Adrenal gland (tissue), 12 donors: ENCODE measurements around the gene TOX2. TPM values are rescaled to one million over a fixed set of nuclear protein-coding genes. Genes with fewer than 3 reads are reported as not detected.

ENCODE experiments used
- DNase-seq, 7 donors: peaks; one replicate each; pipeline ENCODE4 v3.0.0-alpha.2; 2019 to 2020
- H3K27ac ChIP-seq, 5 donors: fragments of 200-600 bp; sonication (generic) in 4 of 5; 1 replicate in 3 of 5; 2 replicates in 2 of 5; pipeline versions ENCODE4 v1.5.1 to v1.8.0; 2016 to 2020; ENCODE audit warnings: mild to moderate bottlenecking in 1 of 5
- H3K27me3 ChIP-seq: fragments of 200-600 bp; 2 replicates; pipeline ENCODE4 v1.8.0; 2021
- H3K36me3 ChIP-seq, 2 donors: fragments of 200-600 bp; replicated peaks in 1 of 2; 1 replicate in 1 of 2; 2 replicates in 1 of 2; pipeline versions ENCODE4 v1.5.1 to v1.8.0; 2018 to 2022
- H3K4me1 ChIP-seq, 2 donors: fragments of 200-600 bp; replicated peaks in 1 of 2; 1 replicate in 1 of 2; 2 replicates in 1 of 2; pipeline versions ENCODE4 v1.5.1 to v1.8.0; 2018 to 2021
- H3K4me3 ChIP-seq, 4 donors: fragments of 200-600 bp; sonication (generic) in 3 of 4; one replicate each; pipeline ENCODE4 v1.5.1; 2016 to 2018
- H3K9me3 ChIP-seq, 3 donors: fragments of 200-600 bp; sonication (generic) in 1 of 3; replicated peaks in 1 of 3; 1 replicate in 2 of 3; 2 replicates in 1 of 3; pipeline versions ENCODE4 v1.5.1 to v1.8.0; 2016 to 2021
- CTCF ChIP-seq, 6 experiments: fragments of 450-650 bp in 4 of 6; fragments of 200-600 bp in 2 of 6; sonication (generic) in 1 of 6; IDR thresholded peaks; 1 replicate in 5 of 6; 2 replicates in 1 of 6; pipeline versions ENCODE4 v1.5.1 to v1.8.0; 2016 to 2021; ENCODE audit warnings: antibody characterized with exemption in 6 of 6, mild to moderate bottlenecking in 2 of 6, moderate library complexity in 1 of 6
- POLR2A ChIP-seq, 2 donors: fragments of 450-650 bp; IDR thresholded peaks; one replicate each; pipeline ENCODE4 v1.6.1; 2017; ENCODE audit warnings: antibody characterized with exemption in 2 of 2, mild to moderate bottlenecking in 2 of 2, moderate library complexity in 1 of 2
- WGBS, 4 donors: extraction: QIAGEN DNeasy Blood & Tissue Kit in 2 of 4; methylation state at CpG; one replicate each; pipeline versions ENCODE4 v1.1.5 to v1.1.7; 2013 to 2017; 5-methylcytosine and 5-hydroxymethylcytosine counted together
- intact Hi-C, 2 donors: fragments of 100-400 bp; cut with DNase I; formaldehyde crosslinking; loops; one replicate each; pipeline versions ENCODE4 v1.14.1 to v1.15.0; 2022 to 2023
- polyA plus RNA-seq, 3 donors: library from polyadenylated mRNA; stranded (reverse); fragments of 200-250 nt in 2 of 3; fragments of 350-450 nt in 1 of 3; fragmentation: Illumina TruSeq in 1 of 3; extraction: RNeasy Lipid Tissue Mini Kit (QIAGEN cat#74804) in 1 of 3; gene quantifications; one replicate each; pipeline ENCODE4 v1.2.3, GENCODE V29; 2013 to 2014
- total RNA-seq, 9 donors: library from RNA; depleted of rRNA in 4 of 9; stranded (reverse); fragments of >200 nt in 4 of 9; fragments of 120-200 nt in 1 of 9; fragmentation: NEBNext Ultra II Directional in 1 of 9; extraction: Animal tissue kit (Norgen Biotek cat#: 25700) in 1 of 9; gene quantifications; one replicate each; pipeline versions ENCODE4 v1.1.0 to v1.2.4, GENCODE V29; 2013 to 2023
- donor health status: healthy with polysubstance abuse.
- donor health status: Bipolar disorder and iron deficiency.
- donor health status: DM: yes; HTN: yes; CAD: no.
- donor health status: DM: no; HTN: no; CAD: no.
- donor health status: DM: no; HTN: no; CAD: no.
- donor health status: DM: yes; HTN: yes; CAD: no.

The TOX2 gene
- total and polyA plus RNA-seq, 12 donors: 0.33 to 7.6 (median 2.8) TPM

DNA sequence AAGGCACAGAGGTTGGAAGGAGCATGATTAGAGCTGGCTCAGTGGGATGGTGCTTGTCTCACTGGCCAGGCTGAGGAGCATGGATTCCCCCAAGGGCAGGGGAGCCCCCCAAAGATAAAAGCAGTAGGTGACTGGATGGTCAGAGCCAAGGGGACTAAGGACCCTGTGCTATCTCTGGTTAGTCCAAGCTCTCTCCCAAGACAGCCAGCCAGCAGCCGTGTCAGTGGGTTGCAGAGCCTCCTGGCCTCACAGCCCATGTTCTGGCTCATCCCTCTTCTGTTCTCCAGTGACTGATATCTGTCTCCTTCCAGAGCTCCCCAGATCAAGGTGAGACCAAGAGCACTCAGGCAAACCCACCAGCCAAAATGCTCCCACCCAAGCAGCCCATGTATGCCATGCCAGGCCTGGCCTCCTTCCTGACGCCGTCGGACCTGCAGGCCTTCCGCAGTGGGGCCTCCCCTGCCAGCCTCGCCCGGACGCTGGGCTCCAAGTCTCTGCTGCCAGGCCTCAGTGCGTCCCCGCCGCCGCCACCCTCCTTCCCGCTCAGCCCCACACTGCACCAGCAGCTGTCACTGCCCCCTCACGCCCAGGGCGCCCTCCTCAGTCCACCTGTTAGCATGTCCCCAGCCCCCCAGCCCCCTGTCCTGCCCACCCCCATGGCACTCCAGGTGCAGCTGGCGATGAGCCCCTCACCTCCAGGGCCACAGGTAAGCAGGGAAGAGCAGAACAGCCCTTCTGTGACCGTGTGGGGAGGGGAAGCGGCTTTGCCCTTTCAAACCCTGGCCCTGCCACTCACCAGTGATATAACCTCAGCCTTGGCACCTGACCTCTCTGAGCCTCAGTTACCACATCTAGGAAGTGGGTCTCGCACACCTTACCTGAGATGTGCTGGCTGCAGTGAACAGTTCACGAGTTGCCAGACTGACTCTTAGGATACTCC, 151.0 kb downstream of the TOX2 start:
- no peaks in the 10 kb centered on the region for H3K4me1 ChIP-seq
- no peaks in the 10 kb centered on the region for H3K36me3 ChIP-seq
- intact Hi-C loops: no loop called here
- DNase-seq: peak in 1 of 7 donors; percentile 35
- TF ChIP-seq CTCF (IDR thresholded peaks at IDR 0.05): no peak
- no peak for TF ChIP-seq POLR2A (IDR thresholded peaks at IDR 0.05)
- no peak overlapping the region for H3K27ac ChIP-seq
- H3K4me3 ChIP-seq: no peak overlapping the region
- WGBS, 4 donors: 92 to 96% (median 93%) methylated on average over 14 to 20 of the region's 20 CpGs
- H3K9me3 ChIP-seq: no peaks in the 10 kb centered on the region
- no peaks in the 10 kb centered on the region for H3K27me3 ChIP-seq

DNA sequence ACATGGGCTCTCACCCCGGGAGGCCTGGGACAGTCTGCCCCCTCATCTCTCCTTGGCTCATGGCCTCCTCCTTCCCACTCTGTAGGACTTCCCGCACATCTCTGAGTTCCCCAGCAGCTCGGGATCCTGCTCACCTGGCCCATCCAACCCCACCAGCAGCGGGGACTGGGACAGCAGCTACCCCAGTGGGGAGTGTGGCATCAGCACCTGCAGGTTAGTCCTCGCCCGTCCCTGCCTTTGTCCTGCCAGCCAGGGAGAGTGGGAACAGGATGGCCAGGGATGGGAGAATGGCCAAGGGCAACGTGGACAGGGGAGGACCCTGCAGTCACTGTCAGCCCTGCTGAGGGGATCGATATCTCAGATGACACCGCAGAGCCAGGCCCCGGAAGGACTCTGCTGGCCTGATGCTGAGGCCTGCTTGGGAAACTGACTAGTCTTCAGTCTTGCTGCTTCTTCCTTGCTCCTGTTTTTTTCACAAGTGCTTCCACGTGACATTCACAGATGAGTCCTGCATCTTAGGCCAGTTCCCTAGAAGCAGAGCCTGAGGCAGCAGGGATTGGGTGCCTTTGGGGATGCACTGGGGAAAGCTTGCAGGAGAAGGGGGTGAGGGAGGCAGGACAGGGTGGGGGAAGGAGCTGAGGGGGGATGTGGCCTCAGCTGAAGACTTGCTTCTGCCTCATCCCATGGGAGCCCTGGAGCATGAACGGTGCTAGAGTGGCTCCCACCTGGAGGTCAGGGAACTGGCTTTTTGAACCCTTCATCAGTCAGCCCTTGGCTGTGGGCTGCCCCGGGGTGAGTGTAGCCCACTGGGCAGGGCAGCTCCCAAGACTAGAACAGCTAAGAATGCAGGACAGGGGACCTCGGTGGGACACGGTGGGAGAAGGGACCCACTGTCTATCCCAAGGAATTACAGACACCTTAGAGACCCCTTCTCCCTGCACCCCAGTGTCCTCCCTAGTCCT, 152.3 kb downstream of the TOX2 start:
- intact Hi-C loops: no loop called here
- whole genome bisulfite sequencing, 4 donors: 88 to 92% (median 91%) methylated on average over 12 to 15 of the region's 15 CpGs
- no peak for TF ChIP-seq CTCF (IDR thresholded peaks at IDR 0.05)
- TF ChIP-seq POLR2A (IDR thresholded peaks at IDR 0.05): no peak
- H3K9me3 ChIP-seq: no peaks in the 10 kb centered on the region
- no peaks in the 10 kb centered on the region for H3K4me1 ChIP-seq
- H3K27me3 ChIP-seq: no peaks in the 10 kb centered on the region
- no peaks in the 10 kb centered on the region for H3K36me3 ChIP-seq
- H3K27ac ChIP-seq: no peak overlapping the region
- H3K4me3 ChIP-seq: no peak overlapping the region
- peak in 1 of 7 donors; percentile 25 for DNase-seq

DNA sequence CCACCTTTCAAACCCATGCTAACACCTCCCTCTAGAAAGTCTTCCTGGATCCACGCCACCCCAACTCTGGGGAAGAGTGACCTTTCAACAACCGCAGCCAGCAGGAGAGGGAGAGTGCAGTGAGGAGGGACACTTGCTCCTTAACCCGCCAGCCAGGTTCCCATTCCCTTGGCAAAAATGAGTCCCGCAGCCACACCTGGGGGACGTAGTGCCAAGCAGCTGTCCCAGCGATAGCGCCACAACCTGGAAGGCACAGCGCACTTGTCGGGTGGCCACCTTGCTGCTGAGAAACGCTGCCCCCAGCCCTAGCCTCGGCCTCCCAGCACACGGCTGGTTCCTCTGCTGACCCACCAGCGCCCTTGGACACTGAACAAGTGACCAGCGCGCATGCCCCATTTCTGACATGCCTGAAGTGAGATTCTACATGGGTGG, 153.0 kb downstream of the TOX2 start:
- Histone ChIP-seq H3K36me3 (no peaks in the 10 kb centered on the region), H3K27ac (no peak overlapping the region), H3K4me1 (no peaks in the 10 kb centered on the region), H3K27me3 (no peaks in the 10 kb centered on the region), H3K4me3 (no peak overlapping the region), H3K9me3 (no peaks in the 10 kb centered on the region)
- TF ChIP-seq CTCF (IDR thresholded peaks at IDR 0.05) (no peak), POLR2A (IDR thresholded peaks at IDR 0.05) (no peak)
- DNase-seq: peak in 1 of 7 donors; percentile 23
- intact Hi-C loops: no loop called here
- 92 to 97% (median 93%) methylated on average over 10 to 15 of the region's 15 CpGs for WGBS, 4 donors
